HG02798 (cell line): ENCODE measurements around the gene ST6GALNAC6.

Experiments used
- ATAC-seq: cut with Tn5 transposase; IDR thresholded peaks from one replicate; pipeline ENCODE4 v1.9.1; 2021; ENCODE audit warnings: mild to moderate bottlenecking; ENCODE audit not compliant: unreplicated experiment, poor library complexity

Gene ST6GALNAC6

GRCh38 chr9:127862075-127863011 lies 37.1 kb downstream of the ST6GALNAC6 start:
- ATAC-seq: no peak

GRCh38 chr9:127860779-127861178 lies 38.6 kb downstream of the ST6GALNAC6 start:
- no peak for ATAC-seq

GRCh38 chr9:127860260-127860659 lies 39.1 kb downstream of the ST6GALNAC6 start:
- no peak for ATAC-seq

GRCh38 chr9:127858041-127858512 lies 41.3 kb downstream of the ST6GALNAC6 start:
- no peak for ATAC-seq

- no peak for ATAC-seq
These were observed 42.1 kb downstream of the ST6GALNAC6 start for GRCh38 chr9:127857278-127857677.

GRCh38 chr9:127856729-127857116 lies 42.7 kb downstream of the ST6GALNAC6 start:
- no peak for ATAC-seq

- no peak for ATAC-seq
These were observed 43.2 kb downstream of the ST6GALNAC6 start for GRCh38 chr9:127856094-127856728.

GRCh38 chr9:127855522-127855921 lies 43.9 kb downstream of the ST6GALNAC6 start:
- ATAC-seq: no peak

- ATAC-seq: no peak
These were observed 44.4 kb downstream of the ST6GALNAC6 start for GRCh38 chr9:127854960-127855359.

GRCh38 chr9:127854184-127854806 lies 45.1 kb downstream of the ST6GALNAC6 start, which contains the start of gene ENG:
TSS of gene ENG (minus strand) at chr9:127854658. CDS start at chr9:127854355, 303 bp downstream.
- no peak for ATAC-seq

GRCh38 chr9:127853312-127854183 lies 45.9 kb downstream of the ST6GALNAC6 start:
- no peak for ATAC-seq

- ATAC-seq: no peak
These were observed 46.6 kb downstream of the ST6GALNAC6 start for GRCh38 chr9:127852829-127853228.

GRCh38 chr9:127850286-127850830 lies 49.0 kb downstream of the ST6GALNAC6 start:
- ATAC-seq: no peak

- ATAC-seq: no peak
These were observed 50.5 kb downstream of the ST6GALNAC6 start for GRCh38 chr9:127848756-127849504.

- ATAC-seq: no peak
These were observed 51.3 kb downstream of the ST6GALNAC6 start for GRCh38 chr9:127847833-127848755.

- ATAC-seq: no peak
These were observed 52.3 kb downstream of the ST6GALNAC6 start for GRCh38 chr9:127847178-127847510.

GRCh38 chr9:127846443-127847177 lies 52.8 kb downstream of the ST6GALNAC6 start:
- ATAC-seq: no peak
